H9 (cell line): ENCODE results near the gene GALNT9. TPM values are rescaled to one million over a fixed set of nuclear protein-coding genes. Genes with fewer than 3 reads are reported as not detected.

Experiments used
- DNase-seq: peaks from one replicate; pipeline ENCODE4 v3.0.0-alpha.2; 2017
- H2AFZ ChIP-seq: one replicate; pipeline ENCODE4 v1.6.1; 2013; ENCODE audit warnings: mild to moderate bottlenecking, low read length, control low read depth, moderate library complexity
- H2AK5ac ChIP-seq: 2 replicates; pipeline ENCODE4 v1.6.1; 2013; ENCODE audit warnings: low read length, control low read depth, mixed read lengths; ENCODE audit not compliant: insufficient read length
- H2BK120ac ChIP-seq: one replicate; pipeline ENCODE4 v1.6.1; 2013; ENCODE audit warnings: low read depth, mild to moderate bottlenecking, low read length, control low read depth, inconsistent platforms; ENCODE audit not compliant: poor library complexity, severe bottlenecking
- H2BK12ac ChIP-seq: 2 replicates; pipeline ENCODE4 v1.6.1; 2013; ENCODE audit warnings: low read length, control low read depth, mixed read lengths, low read depth; ENCODE audit not compliant: insufficient read length
- H2BK15ac ChIP-seq: 2 replicates; pipeline ENCODE4 v1.6.1; 2013; ENCODE audit warnings: low read depth, low read length, control low read depth
- H2BK20ac ChIP-seq: one replicate; pipeline ENCODE4 v1.6.1; 2013; ENCODE audit warnings: low read depth, mild to moderate bottlenecking, low read length, control low read depth, inconsistent platforms; ENCODE audit not compliant: poor library complexity, severe bottlenecking
- H2BK5ac ChIP-seq: 2 replicates; pipeline ENCODE4 v1.6.1; 2013; ENCODE audit warnings: low read length, control low read depth, mixed read lengths; ENCODE audit not compliant: insufficient read length
- H3K14ac ChIP-seq: 2 replicates; pipeline ENCODE4 v1.6.1; 2013; ENCODE audit warnings: low read length, control low read depth; ENCODE audit not compliant: insufficient read depth
- H3K18ac ChIP-seq: 2 replicates; pipeline ENCODE4 v1.6.1; 2013; ENCODE audit warnings: low read depth, mild to moderate bottlenecking, mixed read lengths, low read length, control low read depth; ENCODE audit not compliant: insufficient read length
- H3K23ac ChIP-seq: 2 replicates; pipeline ENCODE4 v1.6.1; 2013; ENCODE audit warnings: low read length, control low read depth, mixed read lengths, low read depth; ENCODE audit not compliant: insufficient read length
- H3K23me2 ChIP-seq: 2 replicates; pipeline ENCODE4 v1.6.1; 2013; ENCODE audit warnings: low read depth, mild to moderate bottlenecking, mixed read lengths, low read length, control low read depth; ENCODE audit not compliant: insufficient read length, poor library complexity, severe bottlenecking
- H3K27ac ChIP-seq: 2 replicates; pipeline ENCODE4 v1.5.1; 2013; ENCODE audit warnings: low read length, control low read depth, mixed read lengths, low read depth; ENCODE audit not compliant: insufficient read length
- H3K27me3 ChIP-seq: 2 replicates; pipeline ENCODE4 v1.6.1; 2013; ENCODE audit warnings: low read length, control low read depth, inconsistent platforms; ENCODE audit not compliant: insufficient read depth
- H3K4ac ChIP-seq: 2 replicates; pipeline ENCODE4 v1.6.1; 2013; ENCODE audit warnings: low read depth, mild to moderate bottlenecking, control low read depth, inconsistent platforms, low read length, moderate library complexity
- H3K4me1 ChIP-seq: 2 replicates; pipeline ENCODE4 v1.6.1; 2013; ENCODE audit warnings: low read length, control low read depth, inconsistent platforms; ENCODE audit not compliant: insufficient read depth
- H3K4me2 ChIP-seq: 2 replicates; pipeline ENCODE4 v1.6.1; 2013; ENCODE audit warnings: low read length, control low read depth, mixed read lengths; ENCODE audit not compliant: insufficient read length, insufficient read depth
- H3K56ac ChIP-seq: 2 replicates; pipeline ENCODE4 v1.6.1; 2013; ENCODE audit warnings: low read depth, mild to moderate bottlenecking, mixed read lengths, low read length, control low read depth; ENCODE audit not compliant: insufficient read length
- H3K79me1 ChIP-seq: 2 replicates; pipeline ENCODE4 v1.6.1; 2013; ENCODE audit warnings: low read depth, mild to moderate bottlenecking, moderate library complexity, low read length, control low read depth, inconsistent platforms; ENCODE audit not compliant: insufficient read depth, poor library complexity, severe bottlenecking
- H3K79me2 ChIP-seq: 2 replicates; pipeline ENCODE4 v1.6.1; 2013; ENCODE audit warnings: low read length, control low read depth, inconsistent platforms; ENCODE audit not compliant: insufficient read depth
- H3K9ac ChIP-seq: 2 replicates; pipeline ENCODE4 v1.6.1; 2013; ENCODE audit warnings: low read length, control low read depth, mixed read lengths; ENCODE audit not compliant: insufficient read length; ENCODE audit errors: extremely low read depth
- H3K9me3 ChIP-seq: one replicate; pipeline ENCODE4 v1.6.1; 2013; ENCODE audit warnings: low read depth, low read length, inconsistent platforms; ENCODE audit not compliant: control insufficient read depth
- H3T11ph ChIP-seq: one replicate; pipeline ENCODE4 v1.6.1; 2013; ENCODE audit warnings: mild to moderate bottlenecking, low read length, control low read depth, inconsistent platforms
- H4K20me1 ChIP-seq: one replicate; pipeline ENCODE4 v1.6.1; 2013; ENCODE audit not compliant: control insufficient read depth, insufficient read length, insufficient read depth
- H4K5ac ChIP-seq: 2 replicates; pipeline ENCODE4 v1.6.1; 2013; ENCODE audit warnings: low read depth, mild to moderate bottlenecking, mixed read lengths, low read length, control low read depth; ENCODE audit not compliant: insufficient read length
- H4K8ac ChIP-seq: replicated peaks from 2 replicates; pipeline ENCODE4 v1.6.1; 2013; ENCODE audit warnings: low read length, control low read depth, mixed read lengths, low read depth; ENCODE audit not compliant: insufficient read length
- H4K91ac ChIP-seq: 2 replicates; pipeline ENCODE4 v1.6.1; 2013; ENCODE audit warnings: low read depth, mild to moderate bottlenecking, moderate library complexity, mixed read lengths, low read length, control low read depth; ENCODE audit not compliant: insufficient read length
- H3K27ac Mint-ChIP-seq, 3 experiments: 2 replicates in 2 of 3; 3 replicates in 1 of 3; pipeline ENCODE4 v1.8.0; 2020 to 2021; ENCODE audit warnings: mixed read lengths in 3 of 3, mild to moderate bottlenecking in 1 of 3, moderate library complexity in 1 of 3
- H3K27me3 Mint-ChIP-seq: 2 replicates; pipeline ENCODE4 v1.8.0; 2021; ENCODE audit warnings: low read depth, mild to moderate bottlenecking, moderate library complexity, mixed read lengths
- H3K36me3 Mint-ChIP-seq, 3 experiments: 2 replicates in 2 of 3; 3 replicates in 1 of 3; pipeline ENCODE4 v1.8.0; 2020 to 2021; ENCODE audit warnings: low read depth in 3 of 3, mixed read lengths in 3 of 3; ENCODE audit not compliant: insufficient read depth in 1 of 3
- H3K4me1 Mint-ChIP-seq, 2 experiments: 2 replicates each; pipeline ENCODE4 v1.8.0; 2020; ENCODE audit warnings: mixed read lengths in 2 of 2
- H3K4me3 Mint-ChIP-seq, 2 experiments: 2 replicates in 1 of 2; 3 replicates in 1 of 2; pipeline ENCODE4 v1.8.0; 2020 to 2021; ENCODE audit warnings: mild to moderate bottlenecking in 2 of 2, mixed read lengths in 2 of 2, moderate library complexity in 1 of 2
- H3K9me3 Mint-ChIP-seq, 2 experiments: 2 replicates in 1 of 2; 3 replicates in 1 of 2; pipeline ENCODE4 v1.8.0; 2020; ENCODE audit warnings: mild to moderate bottlenecking in 2 of 2, mixed read lengths in 2 of 2, moderate library complexity in 1 of 2
- WGBS: extraction: QIAGEN DNeasy Blood & Tissue Kit; methylation state at CpG from one replicate; pipeline ENCODE4 v1.1.7; 2013; ENCODE audit warnings: missing lambda C conversion rate, low lambda C conversion rate, mixed read lengths; ENCODE audit not compliant: insufficient read length; ENCODE audit errors: extremely low coverage; 5-methylcytosine and 5-hydroxymethylcytosine counted together
- total RNA-seq: library from RNA; stranded (reverse); gene quantifications from 2 replicates; pipeline ENCODE4 v1.2.1, GENCODE V29; 2021
- TF ChIP-seq, protein P1 (sequence below): fragments of 200-600 bp; sonication (generic); conservative IDR thresholded peaks from 3 replicates; pipeline ENCODE4 v1.8.0; 2021; ENCODE audit warnings: antibody characterized with exemption, mild to moderate bottlenecking

The GALNT9 gene
- total RNA-seq, 1 experiment from 2014 or later: 0.35 TPM

DNA sequence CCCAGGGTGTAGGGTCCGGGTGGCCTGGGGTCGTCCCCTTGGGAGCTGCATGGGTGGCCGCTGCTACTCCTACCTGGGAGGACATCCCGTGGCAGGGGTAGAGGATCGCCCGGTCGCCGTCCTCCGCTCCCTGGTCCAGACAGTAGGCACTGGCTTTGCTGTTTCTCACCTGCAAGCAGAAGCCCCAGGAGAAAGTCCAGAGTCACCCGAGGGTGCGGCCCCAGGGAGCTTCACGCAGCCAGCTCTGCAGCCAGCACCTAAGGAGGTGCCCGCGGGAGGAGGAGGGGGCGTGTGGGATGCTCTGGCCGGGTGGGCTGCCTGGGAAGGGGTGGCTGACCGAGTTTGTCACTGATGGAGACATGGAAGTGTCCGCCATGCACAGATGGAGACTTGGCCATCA, 130.3 kb downstream of the GALNT9 start:
- no peak overlapping the region for H4K8ac ChIP-seq
- H3K79me2 ChIP-seq: no peaks in the 10 kb centered on the region
- Mint-ChIP-seq H3K9me3 (peaks cover 3% of the 10 kb centered on the region in 2 experiments), H3K36me3 (peaks cover 0 to 2% (median 2%) of the 10 kb centered on the region in 3 experiments; a peak in 2 of 7 replicates), H3K4me1 (no peaks in the 10 kb centered on the region), H3K4me3 (no peak overlapping the region), H3K27ac (no peak overlapping the region), H3K27me3 (peaks cover 77% of the 10 kb centered on the region)
- WGBS: no CpG with 5 or more reads among the region's 18 CpGs
- H3T11ph ChIP-seq: no peak overlapping the region
- H3K79me1 ChIP-seq: no peaks in the 10 kb centered on the region
- no peak overlapping the region for H2BK12ac ChIP-seq
- no peak overlapping the region for H4K91ac ChIP-seq
- H3K27ac ChIP-seq: no peak overlapping the region
- no peak overlapping the region for H2BK15ac ChIP-seq
- H3K4ac ChIP-seq: no peak overlapping the region
- no peaks in the 10 kb centered on the region for H3K4me1 ChIP-seq
- no peak overlapping the region for H3K56ac ChIP-seq
- H3K18ac ChIP-seq: no peak overlapping the region
- no peaks in the 10 kb centered on the region for H4K20me1 ChIP-seq
- no peak overlapping the region for H3K23ac ChIP-seq
- H3K27me3 ChIP-seq: no peaks in the 10 kb centered on the region; the same call in 1 of the 2 replicates
- no peak overlapping the region for H3K14ac ChIP-seq
- H2BK5ac ChIP-seq: no peak overlapping the region
- TF ChIP-seq, protein P1, sequence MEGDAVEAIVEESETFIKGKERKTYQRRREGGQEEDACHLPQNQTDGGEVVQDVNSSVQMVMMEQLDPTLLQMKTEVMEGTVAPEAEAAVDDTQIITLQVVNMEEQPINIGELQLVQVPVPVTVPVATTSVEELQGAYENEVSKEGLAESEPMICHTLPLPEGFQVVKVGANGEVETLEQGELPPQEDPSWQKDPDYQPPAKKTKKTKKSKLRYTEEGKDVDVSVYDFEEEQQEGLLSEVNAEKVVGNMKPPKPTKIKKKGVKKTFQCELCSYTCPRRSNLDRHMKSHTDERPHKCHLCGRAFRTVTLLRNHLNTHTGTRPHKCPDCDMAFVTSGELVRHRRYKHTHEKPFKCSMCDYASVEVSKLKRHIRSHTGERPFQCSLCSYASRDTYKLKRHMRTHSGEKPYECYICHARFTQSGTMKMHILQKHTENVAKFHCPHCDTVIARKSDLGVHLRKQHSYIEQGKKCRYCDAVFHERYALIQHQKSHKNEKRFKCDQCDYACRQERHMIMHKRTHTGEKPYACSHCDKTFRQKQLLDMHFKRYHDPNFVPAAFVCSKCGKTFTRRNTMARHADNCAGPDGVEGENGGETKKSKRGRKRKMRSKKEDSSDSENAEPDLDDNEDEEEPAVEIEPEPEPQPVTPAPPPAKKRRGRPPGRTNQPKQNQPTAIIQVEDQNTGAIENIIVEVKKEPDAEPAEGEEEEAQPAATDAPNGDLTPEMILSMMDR: no peak
- H3K4me2 ChIP-seq: no peak overlapping the region
- no peak overlapping the region for H3K9ac ChIP-seq
- H3K23me2 ChIP-seq: no peaks in the 10 kb centered on the region
- DNase-seq: no peak
- no peak overlapping the region for H2AFZ ChIP-seq
- H2BK20ac ChIP-seq: no peak overlapping the region
- H4K5ac ChIP-seq: no peak overlapping the region
- H2AK5ac ChIP-seq: no peak overlapping the region
- no peak overlapping the region for H2BK120ac ChIP-seq
- H3K9me3 ChIP-seq: peaks cover 1% of the 10 kb centered on the region
